Lung (tissue), 12 donors: ENCODE data around the gene ADIRF. TPM values are rescaled to one million over a fixed set of nuclear protein-coding genes. Genes with fewer than 3 reads are reported as not detected.

Experiments used
- ATAC-seq: fragments of 200-7000 bp; cut with Tn5 transposase; one replicate; pipeline ENCODE4 v1.9.1; 2020; ENCODE audit warnings: moderate number of reproducible peaks; ENCODE audit not compliant: insufficient read depth, low FRiP score
- DNase-seq, 3 donors: peaks; one replicate each; pipeline ENCODE4 v3.0.0-alpha.2; 2013 to 2017
- H3K27ac ChIP-seq, 2 donors: one replicate each; pipeline ENCODE4 v1.5.1; 2013; ENCODE audit warnings: mild to moderate bottlenecking in 2 of 2, moderate library complexity in 2 of 2, control low read depth in 1 of 2, inconsistent platforms in 1 of 2, low read depth in 1 of 2, low read length in 1 of 2
- H3K27me3 ChIP-seq, 3 donors: one replicate each; pipeline ENCODE4 v1.5.1; 2013; ENCODE audit warnings: low read length in 2 of 3; ENCODE audit not compliant: control insufficient read depth in 3 of 3, insufficient read depth in 3 of 3
- H3K36me3 ChIP-seq, 4 donors: one replicate each; pipeline ENCODE4 v1.5.1; 2013; ENCODE audit warnings: low read length in 4 of 4, mild to moderate bottlenecking in 1 of 4, moderate library complexity in 1 of 4; ENCODE audit not compliant: control insufficient read depth in 4 of 4, insufficient read depth in 4 of 4
- H3K4me1 ChIP-seq, 5 donors: one replicate each; pipeline ENCODE4 v1.5.1; 2013; ENCODE audit warnings: low read length in 5 of 5, mild to moderate bottlenecking in 2 of 5, moderate library complexity in 1 of 5; ENCODE audit not compliant: control insufficient read depth in 5 of 5, insufficient read depth in 5 of 5
- H3K4me3 ChIP-seq: one replicate; pipeline ENCODE4 v1.5.1; 2013; ENCODE audit warnings: mild to moderate bottlenecking, control low read depth, moderate library complexity
- H3K9ac ChIP-seq, 2 donors: one replicate each; pipeline ENCODE4 v1.5.1; 2013; ENCODE audit warnings: low read length in 2 of 2, control low read depth in 1 of 2; ENCODE audit not compliant: insufficient read depth in 1 of 2
- H3K9me3 ChIP-seq, 4 donors: one replicate each; pipeline ENCODE4 v1.5.1; 2013; ENCODE audit warnings: low read length in 3 of 4, mild to moderate bottlenecking in 1 of 4, moderate library complexity in 1 of 4; ENCODE audit not compliant: control insufficient read depth in 4 of 4, insufficient read depth in 3 of 4
- WGBS, 2 donors: extraction: QIAGEN DNeasy Blood & Tissue Kit; methylation state at CpG; one replicate each; pipeline ENCODE4 v1.1.7; 2013; 5-methylcytosine and 5-hydroxymethylcytosine counted together
- polyA plus RNA-seq, 2 donors: library from polyadenylated mRNA; stranded (reverse); fragments of 200-250 nt; gene quantifications; one replicate each; pipeline ENCODE4 v1.2.1, GENCODE V29; 2013
- total RNA-seq, 2 donors: library from RNA; depleted of rRNA in 1 of 2; stranded (reverse); fragments of >200 nt in 1 of 2; gene quantifications; one replicate each; pipeline ENCODE4 v1.2.1, GENCODE V29; 2014 to 2021
- TF ChIP-seq, protein P1 (sequence below): IDR thresholded peaks from 2 replicates; pipeline ENCODE4 v1.5.1; 2012; ENCODE audit warnings: mild to moderate bottlenecking; ENCODE audit errors: control extremely low read depth, extremely low read depth
- donor health status: control.
- donor health status: control.
- donor health status: Bipolar disorder and iron deficiency.
- donor health status: healthy.
- donor health status: DM: yes; HTN: yes; CAD: no.

ADIRF gene
- total and polyA plus RNA-seq, 4 donors: 61.4 to 597 (median 320) TPM

DNA sequence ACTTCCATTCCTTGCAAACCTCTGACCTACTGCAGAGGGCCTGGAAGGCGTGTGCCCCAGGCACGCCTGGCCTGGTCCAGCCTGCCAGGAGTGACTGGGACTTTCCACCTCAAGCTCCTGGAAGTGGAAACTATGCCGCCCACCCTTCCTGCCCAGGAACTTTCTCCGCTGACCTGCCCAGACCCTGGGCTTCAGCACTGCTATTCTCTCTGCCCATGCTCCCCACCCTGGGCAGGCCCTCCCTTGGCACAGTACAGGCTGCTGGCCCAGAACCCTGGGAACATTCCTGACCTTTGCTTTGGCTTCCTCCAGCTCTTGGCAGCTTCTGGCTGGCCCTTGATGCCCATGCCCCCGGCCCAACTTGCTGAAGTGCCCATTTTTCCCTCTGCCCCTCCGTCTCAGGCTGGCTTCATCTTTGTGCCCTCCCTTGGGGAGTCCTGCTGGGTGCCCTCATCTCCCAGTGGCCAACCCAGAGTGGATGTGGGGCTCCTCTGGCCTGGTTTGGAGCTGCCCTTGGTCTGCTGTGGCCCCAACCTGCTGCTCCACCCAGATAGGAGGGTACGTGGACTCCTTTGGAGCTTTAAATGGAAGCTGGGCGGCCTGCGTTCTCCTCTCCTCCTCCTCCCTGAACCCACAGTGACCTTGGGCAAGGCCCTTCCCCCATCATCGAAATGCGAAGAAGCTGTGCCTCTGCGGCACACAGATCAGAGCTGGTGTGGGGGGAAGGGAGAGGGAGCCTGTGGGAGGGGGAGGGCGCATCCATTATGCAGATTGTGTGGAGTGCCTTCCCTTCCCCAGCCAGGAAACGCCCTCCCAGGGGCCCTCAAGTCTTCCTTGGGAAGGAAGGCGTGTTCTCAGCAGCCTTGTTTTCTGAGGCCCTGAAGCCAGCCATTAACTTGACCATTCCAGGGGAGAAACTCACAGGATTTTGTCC lies 14.3 kb upstream of the ADIRF start:
- Histone ChIP-seq H3K27ac (peak overlapping the region; percentile 73 to 90), H3K4me3 (no peak overlapping the region), H3K4me1 (peaks cover 0 to 45% (median 29%) of the 10 kb centered on the region in 5 donors), H3K9me3 (peaks cover 0 to 4% (median 0%) of the 10 kb centered on the region in 4 donors), H3K27me3 (no peaks in the 10 kb centered on the region), H3K36me3 (no peaks in the 10 kb centered on the region), H3K9ac (no peak overlapping the region)
- peak; percentile 88 to 93 (median 91) for DNase-seq
- TF ChIP-seq, protein P1, sequence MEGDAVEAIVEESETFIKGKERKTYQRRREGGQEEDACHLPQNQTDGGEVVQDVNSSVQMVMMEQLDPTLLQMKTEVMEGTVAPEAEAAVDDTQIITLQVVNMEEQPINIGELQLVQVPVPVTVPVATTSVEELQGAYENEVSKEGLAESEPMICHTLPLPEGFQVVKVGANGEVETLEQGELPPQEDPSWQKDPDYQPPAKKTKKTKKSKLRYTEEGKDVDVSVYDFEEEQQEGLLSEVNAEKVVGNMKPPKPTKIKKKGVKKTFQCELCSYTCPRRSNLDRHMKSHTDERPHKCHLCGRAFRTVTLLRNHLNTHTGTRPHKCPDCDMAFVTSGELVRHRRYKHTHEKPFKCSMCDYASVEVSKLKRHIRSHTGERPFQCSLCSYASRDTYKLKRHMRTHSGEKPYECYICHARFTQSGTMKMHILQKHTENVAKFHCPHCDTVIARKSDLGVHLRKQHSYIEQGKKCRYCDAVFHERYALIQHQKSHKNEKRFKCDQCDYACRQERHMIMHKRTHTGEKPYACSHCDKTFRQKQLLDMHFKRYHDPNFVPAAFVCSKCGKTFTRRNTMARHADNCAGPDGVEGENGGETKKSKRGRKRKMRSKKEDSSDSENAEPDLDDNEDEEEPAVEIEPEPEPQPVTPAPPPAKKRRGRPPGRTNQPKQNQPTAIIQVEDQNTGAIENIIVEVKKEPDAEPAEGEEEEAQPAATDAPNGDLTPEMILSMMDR: no peak
- WGBS, 2 donors: 55 to 66% methylated on average over 15 of the region's 15 CpGs
- peak; percentile 24 for ATAC-seq

DNA sequence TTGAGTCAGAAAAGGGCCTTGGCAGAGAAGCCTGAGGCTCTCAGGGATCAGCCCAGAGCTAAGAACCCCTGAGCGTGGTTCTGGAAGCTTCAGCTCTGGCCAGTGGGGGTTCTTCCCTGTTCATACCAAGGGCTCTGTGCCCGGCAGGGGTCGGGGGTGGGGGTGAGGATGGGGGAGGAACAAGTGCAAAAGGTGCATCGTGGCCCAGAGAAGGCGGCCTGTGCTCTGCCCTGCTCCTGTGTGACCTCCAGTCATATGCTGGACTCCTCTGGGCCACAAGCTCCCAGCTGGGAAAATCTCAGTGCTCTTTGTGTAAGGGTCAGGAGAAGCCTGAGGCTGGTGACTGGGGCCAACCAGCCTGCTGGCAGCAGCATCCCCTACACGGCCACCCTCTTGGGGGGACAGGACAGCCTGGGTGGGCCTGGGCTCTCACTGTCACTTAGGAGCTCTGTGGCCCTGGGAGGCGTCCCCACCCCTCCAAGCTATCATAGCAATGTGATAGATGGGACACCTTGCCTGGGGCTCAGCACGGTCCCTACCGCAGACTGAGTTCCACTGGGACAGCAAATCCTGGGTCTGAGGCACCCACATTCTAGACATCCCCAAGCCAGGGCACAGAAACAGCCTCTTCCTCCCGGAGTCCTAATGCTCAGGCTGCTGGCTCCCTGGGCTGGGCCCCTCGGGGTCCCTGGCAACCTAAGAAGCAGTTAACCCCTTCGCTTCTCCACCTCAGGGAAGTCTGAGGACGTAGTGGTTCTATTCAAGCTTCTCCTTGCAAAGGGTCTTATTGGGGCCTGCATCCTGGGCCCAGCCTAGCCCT lies 13.4 kb upstream of the ADIRF start:
- DNase-seq (peak in 1 of 3 donors; percentile 14), ATAC-seq (no peak)
- no peak overlapping the region for H3K4me3 ChIP-seq
- TF ChIP-seq, protein P1: no peak
- peak overlapping the region; percentile 73 to 90 for H3K27ac ChIP-seq
- no peaks in the 10 kb centered on the region for H3K36me3 ChIP-seq
- H3K4me1 ChIP-seq: peaks cover 0 to 52% (median 36%) of the 10 kb centered on the region in 5 donors
- 63 to 75% methylated on average over 13 of the region's 13 CpGs for WGBS, 2 donors
- peak overlapping the region in 1 of 2 donors; percentile 32 for H3K9ac ChIP-seq
- no peaks in the 10 kb centered on the region for H3K27me3 ChIP-seq
- peaks cover 0 to 4% (median 0%) of the 10 kb centered on the region in 4 donors for H3K9me3 ChIP-seq

- Histone ChIP-seq H3K4me3 (peak overlapping the region; percentile 7), H3K9ac (peak overlapping the region in 1 of 2 donors; percentile 0), H3K9me3 (peaks cover 0 to 4% (median 0%) of the 10 kb centered on the region in 4 donors), H3K27me3 (no peaks in the 10 kb centered on the region), H3K4me1 (peaks cover 0 to 52% (median 41%) of the 10 kb centered on the region in 5 donors), H3K36me3 (no peaks in the 10 kb centered on the region), H3K27ac (peak overlapping the region; percentile 84 to 90)
- ATAC-seq (no peak), DNase-seq (peak in 2 of 3 donors; percentile 14 to 54)
- 48 to 60% methylated on average over 16 of the region's 16 CpGs for WGBS, 2 donors
- TF ChIP-seq, protein P1: no peak
Observed at GRCh38 chr10:86955501-86956194, 12.6 kb upstream of the ADIRF start.
